LoVo (cell line): Measurements from ENCODE around the gene VPS13C.
A peak's percentile ranks its signal among the peaks of the same experiment; 100 is the strongest.
"Not testable (repeated sequence)": the region's sequence is repeated elsewhere in the genome, so short reads cannot be mapped to it uniquely, and the experiment has no call there.

Experiments
- DNase-seq: peaks from one replicate; pipeline ENCODE4 v3.0.0-alpha.2; 2016; ENCODE audit warnings: low spot score

Gene VPS13C

DNA sequence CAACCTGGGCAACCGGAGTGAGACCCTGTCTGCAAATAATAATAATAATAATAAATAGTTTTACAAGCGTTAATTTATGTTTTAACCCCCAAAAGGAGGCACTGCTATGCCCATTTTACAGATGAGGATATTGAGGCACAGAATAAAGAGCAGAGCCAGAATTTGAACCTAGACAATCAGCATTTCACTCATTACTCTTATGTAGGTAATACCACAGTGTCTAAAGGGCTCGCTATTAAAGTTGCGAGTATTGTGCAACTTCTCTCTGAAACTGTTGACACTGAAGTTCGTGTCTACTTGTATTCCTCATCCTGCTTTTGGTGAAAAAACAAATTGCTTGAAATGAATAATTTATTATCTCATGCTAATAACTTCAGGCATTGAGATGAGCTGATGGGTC is 9.3 kb upstream of the VPS13C start:
- no peak for DNase-seq

DNA sequence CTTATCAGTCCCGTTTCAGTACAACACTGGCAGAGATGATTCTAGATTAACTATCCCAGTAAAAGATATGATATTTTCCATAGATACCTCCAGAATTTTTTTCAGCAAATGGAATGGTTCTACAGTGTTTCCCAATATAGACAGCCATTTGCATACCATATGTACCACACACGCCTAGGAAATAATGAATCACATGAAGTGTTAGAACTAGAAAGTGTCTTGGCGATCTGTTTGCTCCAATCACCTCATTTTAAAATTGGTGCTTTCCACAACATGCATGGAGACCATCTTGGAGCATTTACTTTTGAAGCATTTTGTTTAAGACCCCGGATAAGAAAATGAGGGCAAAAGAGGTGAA is 8.5 kb upstream of the VPS13C start:
- peak; percentile 66 for DNase-seq

DNA sequence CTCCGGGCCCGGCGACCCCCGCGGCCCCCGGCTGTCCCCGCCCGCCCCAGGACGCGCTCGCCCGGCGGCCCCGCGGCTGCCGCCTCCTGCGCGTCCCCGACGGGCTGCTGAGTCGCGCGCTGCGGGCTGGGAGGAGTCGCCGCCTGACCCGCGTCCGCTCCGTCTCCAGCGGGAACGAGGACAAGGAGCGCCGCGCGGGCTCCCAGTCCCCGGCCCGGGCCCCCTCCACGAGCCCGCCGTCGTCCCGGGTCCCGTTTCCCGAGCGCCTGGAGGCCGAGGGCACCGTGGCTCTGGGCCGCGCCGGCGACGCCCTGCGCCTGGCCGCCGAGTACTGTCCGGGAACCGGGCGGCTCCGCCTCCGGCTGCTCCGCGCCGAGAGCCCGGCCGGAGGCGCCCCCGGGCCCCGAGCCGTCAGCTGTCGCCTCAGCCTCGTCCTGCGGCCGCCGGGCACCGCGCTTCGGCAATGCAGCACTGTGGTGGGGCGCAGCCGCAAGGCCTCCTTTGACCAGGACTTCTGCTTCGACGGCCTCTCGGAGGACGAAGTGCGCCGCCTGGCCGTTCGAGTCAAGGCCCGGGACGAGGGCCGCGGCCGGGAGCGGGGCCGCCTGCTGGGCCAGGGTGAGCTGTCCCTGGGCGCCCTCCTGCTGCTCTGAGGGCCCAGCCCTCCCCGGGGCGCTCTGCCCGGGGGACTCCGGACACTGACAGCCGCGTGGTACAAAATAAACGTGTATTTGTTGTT is 8.0 kb upstream of the VPS13C start:
- DNase-seq = peak; percentile 60

DNA sequence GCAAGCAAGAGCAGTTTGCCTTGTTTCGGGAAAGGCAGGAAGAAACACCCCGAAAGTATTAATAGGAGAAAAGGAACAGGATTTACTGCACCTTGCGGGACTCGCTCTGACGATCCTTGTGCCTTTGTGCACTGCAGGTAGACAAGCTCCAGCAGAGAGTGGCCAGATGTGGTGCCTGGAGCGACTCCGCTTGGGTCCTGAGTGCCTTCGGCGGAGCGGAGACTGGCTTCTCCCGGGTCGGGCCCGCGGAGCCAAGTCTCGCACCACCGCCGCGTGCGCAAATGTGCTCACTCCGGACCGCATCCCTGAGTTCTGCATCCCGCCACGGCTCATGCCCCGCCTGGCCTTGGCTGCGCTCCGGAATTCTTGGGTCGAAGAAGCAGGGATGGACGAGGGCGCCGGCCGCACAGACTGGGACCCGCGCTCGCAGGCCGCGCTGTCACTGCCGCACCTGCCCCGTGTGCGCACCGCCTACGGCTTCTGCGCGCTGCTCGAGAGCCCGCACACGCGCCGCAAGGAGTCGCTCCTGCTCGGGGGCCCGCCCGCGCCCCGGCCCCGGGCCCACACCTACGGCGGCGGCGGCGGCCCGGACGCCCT is 7.3 kb upstream of the VPS13C start:
- peak; percentile 31 for DNase-seq

DNA sequence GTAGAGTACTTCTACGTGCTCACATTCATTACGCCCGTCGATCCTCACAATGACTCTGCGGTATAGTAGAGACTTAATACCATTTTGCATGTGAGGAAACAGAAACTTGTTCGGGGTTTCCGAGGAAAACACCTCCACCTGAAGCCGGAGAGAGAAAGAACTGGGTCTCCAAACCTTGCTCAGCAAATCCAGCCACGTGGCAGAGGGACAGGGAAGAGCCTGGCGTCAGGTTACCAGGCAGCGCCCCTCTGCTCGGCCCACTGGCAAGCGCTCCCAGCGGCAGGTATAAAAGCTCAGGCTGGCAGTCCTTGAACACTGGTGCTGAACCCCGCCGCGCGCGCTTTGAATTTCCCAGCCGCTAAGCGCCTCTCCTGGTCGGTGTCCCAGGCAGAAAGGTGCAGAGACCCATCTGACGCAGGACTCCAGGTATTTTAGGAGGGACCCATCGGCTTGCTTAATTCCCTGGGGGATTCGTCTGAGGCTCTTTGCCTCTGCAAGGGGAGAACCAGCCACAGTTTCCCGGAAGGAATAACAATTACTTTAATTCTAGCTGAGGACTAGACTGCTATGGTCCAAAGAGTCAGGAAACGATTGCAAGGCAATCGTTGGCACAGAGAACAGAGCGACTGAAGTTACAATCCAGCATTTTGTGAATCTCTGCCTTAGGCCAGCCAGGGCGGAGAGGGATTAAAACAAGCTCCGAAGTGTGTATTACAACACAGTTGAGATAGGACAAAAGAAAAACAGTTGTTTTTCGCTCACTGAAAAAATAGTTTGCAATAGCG is 6.6 kb upstream of the VPS13C start, which contains the start of gene C2CD4A:
Gene C2CD4A, plus strand, starts transcription at position 315 of the 785 bp plus-strand sequence. CDS start 637 bp downstream, outside the sequence.
- DNase-seq = peak; percentile 91

DNA sequence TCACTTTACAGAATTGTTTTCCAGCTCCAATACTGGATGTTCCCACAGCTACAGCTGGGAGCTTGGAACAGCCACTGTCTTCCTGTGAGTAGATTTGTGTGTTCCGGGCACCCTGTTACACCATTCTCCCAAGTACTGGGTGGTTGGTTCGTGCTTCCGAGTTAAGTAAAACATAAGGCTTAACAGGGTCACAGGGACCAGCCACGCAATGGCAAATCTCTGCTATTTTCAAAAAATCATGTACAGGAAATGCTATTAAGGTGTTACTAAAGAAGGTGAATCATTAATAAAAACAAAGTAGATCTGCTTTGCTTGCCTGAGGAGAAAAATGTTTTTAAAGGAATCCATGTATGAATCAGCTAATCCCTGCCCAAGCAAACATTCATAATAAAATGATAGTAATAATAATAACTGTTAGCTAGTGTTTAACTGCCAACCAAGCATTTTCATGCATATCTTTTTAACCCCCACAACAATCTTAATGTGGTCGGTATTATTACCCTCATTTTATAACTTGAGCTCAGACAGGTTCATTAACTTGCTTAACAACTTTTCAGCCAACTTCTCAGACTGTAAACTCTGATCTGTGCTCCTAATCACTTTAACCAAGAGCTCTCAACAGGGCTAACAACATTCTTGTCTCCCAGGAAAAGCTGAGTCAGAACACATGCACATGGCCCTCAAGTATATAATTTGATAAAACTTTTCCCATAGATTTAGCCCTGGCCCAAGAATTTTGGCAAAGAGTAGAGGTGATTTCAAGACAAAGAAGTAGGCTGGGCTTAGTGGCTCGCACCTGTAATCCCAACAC is 3.8 kb upstream of the VPS13C start:
- peak; percentile 38 for DNase-seq

DNA sequence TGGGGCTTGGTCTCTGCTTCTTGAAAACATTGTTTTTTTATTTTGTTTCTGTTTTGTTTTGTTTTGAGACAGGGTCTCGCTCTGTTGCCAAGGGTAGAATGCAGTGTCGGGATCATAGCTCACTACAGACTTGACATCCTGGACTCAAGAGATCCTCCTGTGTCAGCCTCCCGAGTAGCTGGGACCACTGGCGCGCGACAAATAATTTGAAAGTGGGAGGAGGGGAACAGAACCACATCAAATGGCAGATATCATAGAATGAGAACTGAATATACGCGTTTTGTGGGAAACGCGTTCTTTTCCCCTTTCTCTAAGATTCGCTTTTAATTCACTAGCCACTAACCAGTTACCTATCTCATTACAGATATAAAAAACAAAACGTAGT is 641 bp upstream of the VPS13C start:
- DNase-seq = no peak

DNA sequence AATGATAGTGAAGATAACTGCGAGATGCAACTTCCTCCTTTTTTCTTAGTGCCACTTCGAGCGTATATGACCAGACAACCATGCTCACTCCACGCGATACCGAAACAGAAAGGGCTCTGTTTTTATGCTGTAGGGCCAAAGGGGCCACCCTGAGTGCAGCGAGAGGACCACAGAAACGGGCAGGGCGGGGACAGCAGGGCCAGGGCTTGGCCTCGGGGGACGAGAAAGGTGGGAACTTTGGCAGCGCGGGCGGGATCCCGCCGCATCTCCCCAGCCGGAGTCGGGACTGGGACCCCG is 483 bp downstream of the VPS13C start:
- DNase-seq = peak; percentile 65

DNA sequence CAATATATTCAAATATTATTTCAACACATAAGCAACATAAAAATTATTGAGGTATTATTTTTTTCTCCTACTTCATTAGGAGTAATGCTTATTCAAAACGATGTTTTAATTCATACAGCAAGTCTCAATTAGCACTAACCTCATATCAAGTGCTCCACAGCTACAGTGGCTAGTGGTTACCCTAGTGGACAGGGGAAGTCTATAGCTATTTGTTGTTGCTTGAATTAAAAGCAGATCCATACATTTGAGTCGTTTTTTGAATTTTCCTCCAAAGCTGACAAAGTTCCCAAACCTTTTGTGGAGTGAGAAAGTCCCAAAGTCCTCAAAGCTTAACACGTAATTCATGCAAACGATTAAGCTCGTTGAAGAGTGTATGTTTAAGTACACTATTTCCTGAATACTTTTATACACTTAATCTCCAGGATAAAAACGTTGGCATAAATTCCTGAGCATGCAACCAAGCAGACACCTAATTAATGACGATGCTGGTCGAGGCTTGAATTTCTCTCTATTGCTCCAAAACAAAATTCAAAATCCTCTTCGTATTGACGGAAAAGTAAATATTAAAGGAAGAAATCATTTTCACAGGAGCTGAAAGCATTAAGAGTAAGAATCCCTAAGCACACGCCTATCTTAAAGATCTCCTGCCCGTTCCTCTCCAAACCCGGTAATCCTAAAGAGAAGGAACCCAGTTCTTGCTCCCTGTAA is 985 bp downstream of the VPS13C start:
- no peak for DNase-seq

DNA sequence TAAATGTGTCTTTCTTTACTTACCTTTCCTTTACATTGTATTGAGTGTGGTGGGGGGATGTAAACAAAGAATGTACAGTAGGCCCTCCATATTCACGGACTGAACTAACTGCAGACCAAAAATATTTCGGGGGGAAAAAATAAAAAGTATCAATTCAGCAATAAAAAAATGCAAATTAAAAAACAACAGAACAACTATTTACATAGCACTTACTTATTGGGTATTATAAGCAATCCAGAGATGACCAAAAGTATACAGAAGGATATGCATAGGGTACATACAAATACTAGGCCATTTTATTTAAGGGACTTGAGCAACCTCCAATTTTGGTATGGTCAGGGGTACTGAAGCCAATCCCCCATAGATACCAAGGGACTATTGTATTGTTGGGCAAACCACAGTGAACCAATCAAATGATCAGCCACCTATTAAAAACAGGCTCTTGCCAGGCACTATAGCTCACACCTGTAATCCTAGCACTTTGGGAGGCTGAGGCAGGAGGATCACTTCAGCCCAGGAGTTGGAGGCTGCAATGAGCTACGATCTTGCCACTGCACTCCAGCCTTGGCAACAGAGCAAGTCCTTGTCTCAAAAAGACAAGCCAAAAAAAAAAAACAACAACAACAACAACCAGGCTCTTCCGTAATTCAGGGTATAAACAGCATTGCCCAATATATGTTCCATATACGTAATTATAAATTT is 1.8 kb downstream of the VPS13C start:
- no peak for DNase-seq

DNA sequence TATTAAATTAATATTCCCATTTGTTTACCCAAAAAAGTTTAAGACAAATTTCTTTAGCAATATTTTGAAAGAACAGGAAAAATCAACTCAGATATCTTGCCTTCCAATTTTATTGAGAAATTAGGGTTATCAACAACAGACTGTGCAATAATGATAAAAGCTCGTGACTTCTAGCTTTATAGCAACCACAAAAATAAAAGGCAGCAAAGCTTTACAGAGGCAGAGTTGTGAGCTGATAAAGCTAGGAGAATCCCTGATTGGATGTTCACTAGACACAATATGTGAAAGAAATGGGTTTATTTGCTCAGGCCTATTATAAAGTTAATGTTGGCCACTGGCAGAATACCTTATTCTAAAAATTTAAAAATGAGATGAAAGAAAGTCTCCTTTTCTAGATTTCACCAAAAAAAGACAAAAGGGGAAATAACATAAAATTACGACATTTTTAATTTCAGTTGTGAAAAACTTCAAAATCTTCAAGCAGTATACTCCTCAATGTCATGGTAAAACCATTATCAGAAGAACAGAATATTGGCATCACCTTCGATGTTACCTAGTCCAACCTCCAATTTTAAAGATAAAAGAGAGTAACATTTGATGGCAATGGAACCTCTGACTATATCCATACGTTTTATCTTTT is 2.8 kb downstream of the VPS13C start:
- DNase-seq = no peak

DNA sequence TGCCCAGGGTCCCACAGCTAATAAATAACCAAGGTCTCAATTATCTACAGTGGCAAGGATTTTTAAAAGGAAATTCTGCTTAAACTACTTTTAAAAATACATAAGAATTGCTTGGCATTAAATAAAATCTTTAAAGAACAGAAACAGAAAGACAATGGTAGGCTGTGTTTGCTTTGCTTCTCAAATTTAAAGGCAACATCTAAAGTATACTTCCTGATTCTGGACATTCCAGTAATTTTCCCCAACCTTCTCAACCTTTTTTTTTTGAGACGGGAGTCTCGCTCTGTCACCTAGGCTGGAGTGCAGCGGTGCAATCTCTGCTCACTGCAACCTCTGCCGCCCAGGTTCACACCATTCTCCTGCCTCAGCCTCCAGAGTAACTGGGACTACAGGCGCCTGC is 5.3 kb downstream of the VPS13C start:
- DNase-seq = no peak

DNA sequence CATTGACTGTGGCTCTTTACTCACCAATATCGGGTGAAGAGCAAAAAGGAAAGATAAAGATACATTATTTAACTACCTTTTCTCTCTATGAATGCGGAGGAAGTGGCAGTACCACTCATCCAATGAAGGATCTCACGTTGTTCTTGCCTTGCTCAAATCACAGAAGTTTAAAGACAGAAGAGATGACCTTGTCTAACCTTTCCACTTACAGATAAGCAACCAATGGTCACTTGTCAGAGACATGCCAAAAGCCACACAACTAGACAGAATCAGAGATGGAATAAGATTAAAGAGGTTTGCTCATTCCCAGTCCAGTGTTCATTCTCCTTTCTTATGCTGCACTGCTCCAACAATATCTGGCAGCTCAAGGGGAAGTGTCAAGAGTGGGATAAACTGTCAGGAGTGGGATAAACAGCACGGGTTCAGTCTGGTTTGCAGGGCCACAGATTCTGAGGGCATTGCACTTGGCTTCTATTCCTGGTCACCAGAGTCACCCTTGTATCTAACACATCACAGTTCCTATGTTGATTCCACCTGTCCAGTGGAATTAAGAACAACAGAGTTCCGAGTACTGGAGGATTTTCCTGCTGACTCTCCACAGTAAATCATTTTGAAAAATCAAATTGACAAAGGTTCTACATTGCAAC is 6.7 kb downstream of the VPS13C start:
- DNase-seq = no peak

DNA sequence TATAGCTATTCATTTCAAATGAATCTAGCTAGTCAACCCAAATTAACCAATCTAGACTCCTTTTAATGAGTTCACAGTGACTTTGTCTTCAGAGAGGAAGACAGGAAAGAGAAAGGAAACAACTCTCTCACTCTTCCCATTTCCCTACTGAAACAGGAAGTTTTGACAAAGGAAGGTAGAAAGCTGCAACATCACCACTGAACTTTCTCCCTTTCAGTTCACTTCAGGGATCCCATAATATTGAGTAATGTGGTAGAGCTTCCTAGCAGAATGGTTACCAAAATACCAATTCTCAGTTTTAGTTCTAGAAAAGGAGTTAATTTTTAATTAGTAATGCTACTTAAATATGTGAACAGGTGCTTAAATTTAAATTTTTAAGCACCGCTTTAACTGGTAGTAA is 7.5 kb downstream of the VPS13C start:
- no peak for DNase-seq

DNA sequence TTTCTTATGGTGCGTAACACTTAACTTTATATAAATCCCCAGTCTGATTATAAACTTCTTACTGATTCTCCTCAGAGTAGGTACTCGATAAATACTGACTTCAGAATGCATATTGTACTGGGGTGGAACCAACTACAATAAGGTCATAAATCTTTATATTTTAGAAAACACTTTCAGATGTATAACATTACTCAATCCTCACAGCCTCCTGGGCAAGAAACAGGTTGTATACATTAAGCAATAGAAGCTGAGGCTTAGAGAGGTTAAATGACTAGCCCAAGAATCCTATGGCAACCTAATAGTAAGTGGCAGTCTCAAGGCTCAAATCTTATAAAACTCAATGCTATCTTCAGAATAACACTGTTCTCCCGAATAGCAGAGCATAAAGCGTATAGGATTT is 9.1 kb downstream of the VPS13C start:
- DNase-seq = no peak

DNA sequence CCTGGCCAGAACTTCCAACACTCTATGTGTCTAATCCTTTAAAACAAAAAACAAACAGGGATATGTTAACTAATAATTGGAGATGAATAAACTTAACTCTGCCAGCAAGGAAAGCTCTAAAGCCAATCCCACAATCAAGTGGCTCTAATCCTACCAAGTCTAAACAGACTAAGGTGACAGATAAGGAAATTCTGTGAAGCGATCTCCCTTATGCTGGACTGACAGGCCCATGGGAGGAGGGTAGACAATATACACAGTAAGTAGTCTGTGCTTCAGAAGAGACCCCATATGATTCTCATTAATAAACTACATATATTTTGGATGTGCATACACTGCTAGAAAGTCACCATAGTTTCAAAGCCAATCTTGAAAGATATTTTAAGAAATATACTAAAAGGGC is 10.1 kb downstream of the VPS13C start:
- no peak for DNase-seq

DNA sequence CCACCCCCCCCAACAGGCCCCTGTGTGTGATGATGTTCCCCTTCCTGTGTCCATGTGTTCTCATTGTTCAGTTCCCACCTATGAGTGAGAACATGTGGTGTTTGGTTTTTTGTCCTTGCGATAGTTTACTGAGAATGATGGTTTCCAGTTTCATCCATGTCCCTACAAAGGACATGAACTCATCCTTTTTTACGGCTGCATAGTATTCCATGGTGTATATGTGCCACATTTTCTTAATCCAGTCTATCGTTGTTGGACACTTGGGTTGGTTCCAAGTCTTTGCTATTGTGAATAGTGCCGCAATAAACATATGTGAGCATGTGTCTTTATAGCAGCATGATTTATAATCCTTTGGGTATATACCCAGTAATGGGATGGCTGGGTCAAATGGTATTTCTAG is 12.0 kb downstream of the VPS13C start:
- DNase-seq = not testable (repeated sequence)

DNA sequence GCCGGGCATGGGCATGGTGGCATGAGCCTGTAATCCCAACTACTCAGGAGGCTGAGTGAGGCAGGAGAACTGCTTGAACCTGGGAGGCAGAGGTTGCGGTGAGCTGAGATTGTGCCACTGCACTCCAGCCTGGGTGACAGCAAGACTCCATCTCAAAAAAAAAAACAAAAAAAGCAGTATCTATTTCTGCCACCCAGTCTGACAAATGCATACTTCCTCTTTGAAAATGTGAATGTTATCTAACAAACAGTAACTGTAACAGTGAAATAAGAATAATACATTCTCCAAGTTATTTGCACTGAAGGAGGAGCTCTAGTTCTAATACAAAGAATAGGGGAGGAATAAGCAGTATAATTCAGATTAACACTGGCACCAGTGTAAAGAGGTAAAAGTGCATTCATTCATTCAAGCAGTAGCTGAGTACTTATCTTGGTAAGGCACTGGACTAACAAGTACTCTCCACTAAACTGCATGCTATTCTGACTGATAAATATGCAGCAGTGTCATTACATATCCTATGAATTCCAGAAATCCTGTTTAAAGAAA is 12.9 kb downstream of the VPS13C start:
- no peak for DNase-seq

DNA sequence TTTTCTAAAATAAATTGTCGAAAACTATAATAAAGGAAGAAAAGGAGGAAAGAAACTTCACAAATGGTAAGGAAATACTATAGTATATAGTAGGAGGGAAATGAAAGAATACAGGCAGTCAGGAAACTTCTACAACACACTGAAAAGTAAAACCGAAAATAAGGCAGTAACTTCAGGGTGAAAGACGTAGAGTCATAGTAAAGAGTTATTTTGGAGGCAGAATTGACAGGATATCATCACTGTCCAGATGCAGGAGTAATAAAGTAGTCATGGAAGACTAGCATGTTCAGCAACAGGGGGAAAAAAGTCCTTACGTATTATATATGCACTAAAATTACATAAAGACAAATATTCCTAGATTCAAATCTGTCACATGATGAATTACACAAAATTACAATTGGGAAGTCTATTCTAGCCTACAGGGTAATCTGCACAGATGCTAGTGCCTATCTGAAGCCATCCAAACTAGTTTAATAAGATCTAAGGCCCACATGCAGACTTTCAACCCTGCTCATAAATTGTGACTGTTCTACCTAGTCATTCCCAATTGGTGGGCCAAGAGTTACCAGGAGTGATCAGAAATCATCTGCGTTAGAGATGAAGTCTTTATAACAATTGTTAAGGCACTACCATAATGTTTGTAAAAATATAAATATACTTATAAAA is 14.0 kb downstream of the VPS13C start:
- no peak for DNase-seq
